PC-3 (cell line): Measurements from ENCODE around the gene HAO1. TPM values are rescaled to one million over a fixed set of nuclear protein-coding genes. Genes with fewer than 3 reads are reported as not detected.

Experiments used
- ATAC-seq: fragments of 200-7000 bp; cut with Tn5 transposase; 2 replicates; pipeline ENCODE4 v1.9.1; 2020; ENCODE audit warnings: mild to moderate bottlenecking, moderate library complexity
- BruUV-seq: library from RNA; stranded (reverse); fragments of 400-500 nt; replicated peaks from 2 replicates; lab custom pipeline; 2021; lab: Mats Ljungman, UMichigan
- CTCF ChIA-PET: fragments of 300-600 bp; sonication (Branson Sonifier 250); formaldehyde crosslinking; loops from one replicate; lab custom pipeline; 2022; ENCODE audit warnings: antibody characterized with exemption; lab: Charles Lee
- POLR2A ChIA-PET: fragments of 300-600 bp; sonication (Branson Sonifier 250); formaldehyde crosslinking; loops from one replicate; lab custom pipeline; 2022; ENCODE audit warnings: antibody characterized with exemption; ENCODE audit not compliant: unreplicated experiment; lab: Charles Lee
- DNase-seq: peaks from one replicate; pipeline ENCODE4 v3.0.0-alpha.2; 2015
- H2AFZ ChIP-seq: fragments of 300-600 bp; sonication (generic); 2 replicates; pipeline ENCODE4 v1.6.0; 2016; ENCODE audit warnings: antibody characterized with exemption, low read length
- H3F3A ChIP-seq: fragments of 300-600 bp; sonication (generic); one replicate; pipeline ENCODE4 v1.6.0; 2017; ENCODE audit warnings: antibody characterized with exemption, low read length, control low read depth, mild to moderate bottlenecking; ENCODE audit not compliant: unreplicated experiment
- H3K27ac ChIP-seq: fragments of 300-600 bp; sonication (generic); 2 replicates; pipeline ENCODE4 v1.5.1; 2016; ENCODE audit warnings: mild to moderate bottlenecking, low read length
- H3K27me3 ChIP-seq: fragments of 300-600 bp; sonication (generic); 2 replicates; pipeline ENCODE4 v1.6.1; 2016; ENCODE audit warnings: low read length, mixed read lengths
- H3K36me3 ChIP-seq: fragments of 300-600 bp; sonication (generic); 2 replicates; pipeline ENCODE4 v1.6.1; 2016; ENCODE audit warnings: low read depth, mixed run types, low read length, mixed read lengths
- H3K4me1 ChIP-seq: fragments of 300-600 bp; sonication (generic); 2 replicates; pipeline ENCODE4 v1.5.1; 2016; ENCODE audit warnings: low read length; ENCODE audit not compliant: insufficient read depth
- H3K4me2 ChIP-seq: fragments of 300-600 bp; sonication (generic); 2 replicates; pipeline ENCODE4 v1.6.0; 2016; ENCODE audit warnings: low read length
- H3K4me3 ChIP-seq: fragments of 300-600 bp; sonication (generic); 2 replicates; pipeline ENCODE4 v1.5.1; 2016; ENCODE audit warnings: mild to moderate bottlenecking, low read length, mixed read lengths
- H3K79me2 ChIP-seq: fragments of 300-600 bp; sonication (generic); 2 replicates; pipeline ENCODE4 v1.6.1; 2017; ENCODE audit warnings: low read length, mixed read lengths
- H3K9ac ChIP-seq: fragments of 300-600 bp; sonication (generic); 2 replicates; pipeline ENCODE4 v1.6.0; 2016; ENCODE audit warnings: mild to moderate bottlenecking, low read length
- H3K9me2 ChIP-seq: fragments of 300-600 bp; sonication (generic); replicated peaks from 2 replicates; pipeline ENCODE4 v1.6.1; 2016; ENCODE audit warnings: mixed run types, low read length, mixed read lengths
- H3K9me3 ChIP-seq: fragments of 300-600 bp; sonication (generic); 2 replicates; pipeline ENCODE4 v1.6.1; 2016; ENCODE audit warnings: low read length, mixed read lengths
- H4K20me1 ChIP-seq: fragments of 300-600 bp; sonication (generic); 2 replicates; pipeline ENCODE4 v1.6.1; 2016; ENCODE audit warnings: low read length, mixed read lengths
- CTCF ChIP-seq: fragments of 300-600 bp; sonication (generic); conservative IDR thresholded peaks from 2 replicates; pipeline ENCODE4 v1.5.1; 2017; ENCODE audit warnings: antibody characterized with exemption, low read depth, mild to moderate bottlenecking, low read length
- EZH2 ChIP-seq: fragments of 300-600 bp; sonication (generic); IDR thresholded peaks from one replicate; pipeline ENCODE4 v1.6.1; 2017; ENCODE audit warnings: antibody characterized with exemption, mild to moderate bottlenecking, low read length; ENCODE audit not compliant: unreplicated experiment
- EZH2phosphoT487 ChIP-seq: fragments of 300-600 bp; sonication (generic); IDR thresholded peaks from 2 replicates; pipeline ENCODE4 v1.6.1; 2018; ENCODE audit warnings: mild to moderate bottlenecking, antibody characterized with exemption, low read length, borderline replicate concordance
- intact Hi-C: fragments of 100-400 bp; cut with micrococcal nuclease; formaldehyde crosslinking; loops from 2 replicates; pipeline ENCODE4 v1.9.0; 2023
- total RNA-seq: library from RNA; depleted of rRNA; stranded (reverse); fragments of >200 nt; gene quantifications from 2 replicates; pipeline ENCODE4 v1.2.3, GENCODE V29; 2014

The HAO1 gene
- total RNA-seq, 1 experiment from 2014 or later = 0.33 TPM

- no peaks in the 10 kb centered on the region for H3K79me2 ChIP-seq
- ChIA-PET CTCF (no interaction called here), POLR2A (no interaction called here)
- no peak for TF ChIP-seq EZH2
- TF ChIP-seq CTCF = no peak
- TF ChIP-seq EZH2phosphoT487 = no peak
- H3K4me1 ChIP-seq = peaks cover 17% of the 10 kb centered on the region
- no peak overlapping the region for H3K4me3 ChIP-seq
- no peak overlapping the region for H3K27ac ChIP-seq
- DNase-seq (no peak), ATAC-seq (no peak)
- H3K9ac ChIP-seq = no peak overlapping the region
- H3K9me3 ChIP-seq = no peaks in the 10 kb centered on the region
- BruUV-seq = no TSS peak
- no peaks in the 10 kb centered on the region for H3K27me3 ChIP-seq
- H3K36me3 ChIP-seq = no peaks in the 10 kb centered on the region
- no peaks in the 10 kb centered on the region for H3F3A ChIP-seq
- no peaks in the 10 kb centered on the region for H4K20me1 ChIP-seq
- no peaks in the 10 kb centered on the region for H3K9me2 ChIP-seq
- H2AFZ ChIP-seq = no peak overlapping the region
- H3K4me2 ChIP-seq = no peak overlapping the region
- intact Hi-C loops = no loop called here
Measured at GRCh38 chr20:7883309-7883708, 56.9 kb downstream of the HAO1 start.

GRCh38 chr20:7882076-7882475, 58.2 kb downstream of the HAO1 start:
- Histone ChIP-seq H3K27me3 (no peaks in the 10 kb centered on the region), H3K9me3 (no peaks in the 10 kb centered on the region), H3K9ac (no peak overlapping the region), H3K9me2 (no peaks in the 10 kb centered on the region), H3K27ac (no peak overlapping the region), H3K4me1 (peaks cover 17% of the 10 kb centered on the region), H3K4me2 (no peak overlapping the region), H2AFZ (no peak overlapping the region), H3K36me3 (no peaks in the 10 kb centered on the region), H3F3A (no peaks in the 10 kb centered on the region), H3K79me2 (no peaks in the 10 kb centered on the region), H3K4me3 (no peak overlapping the region), H4K20me1 (no peaks in the 10 kb centered on the region)
- DNase-seq (no peak), ATAC-seq (no peak)
- BruUV-seq = no TSS peak
- CTCF ChIA-PET = no interaction called here
- POLR2A ChIA-PET = no interaction called here
- intact Hi-C loops = no loop called here
- TF ChIP-seq CTCF = no peak
- no peak for TF ChIP-seq EZH2phosphoT487
- no peak for TF ChIP-seq EZH2

- intact Hi-C loops = no loop called here
Measured at GRCh38 chr20:7881551-7881950, 58.7 kb downstream of the HAO1 start.

More at GRCh38 chr20:7881551-7881950, 58.7 kb downstream of the HAO1 start:
- Histone ChIP-seq H3K4me3 (no peak overlapping the region), H3K27me3 (no peaks in the 10 kb centered on the region), H3K27ac (no peak overlapping the region), H3K4me1 (peaks cover 17% of the 10 kb centered on the region), H3K4me2 (no peak overlapping the region), H2AFZ (no peak overlapping the region), H3K9me2 (no peaks in the 10 kb centered on the region), H4K20me1 (no peaks in the 10 kb centered on the region), H3K79me2 (no peaks in the 10 kb centered on the region), H3K36me3 (no peaks in the 10 kb centered on the region), H3K9ac (no peak overlapping the region), H3K9me3 (no peaks in the 10 kb centered on the region), H3F3A (no peaks in the 10 kb centered on the region)
- no peak for DNase-seq
- BruUV-seq = no TSS peak
- TF ChIP-seq CTCF (no peak), EZH2phosphoT487 (no peak), EZH2 (no peak)
- no peak for ATAC-seq
- POLR2A ChIA-PET = no interaction called here
- CTCF ChIA-PET = no interaction called here
